ENCODE measurements around the gene SMARCAL1.

- TF ChIP-seq CTCF (IDR thresholded peaks at IDR 0.05) (no peak), POLR2A (IDR thresholded peaks at IDR 0.05) (no peak)
These were observed 38.5 kb downstream of the SMARCAL1 start for GRCh38 chr2:216450784-216451183.
